Breast epithelium (tissue), 4 donors: ENCODE results near the gene UBN2. TPM values are rescaled to one million over a fixed set of nuclear protein-coding genes. Genes with fewer than 3 reads are reported as not detected.

Source experiments
- DNase-seq, 2 donors: peaks; one replicate each; pipeline ENCODE4 v3.0.0-alpha.2; 2019; ENCODE audit warnings: low spot score in 2 of 2
- H3K27ac ChIP-seq, 2 donors: fragments of 200-600 bp; sonication (generic) in 1 of 2; one replicate each; pipeline ENCODE4 v1.5.1; 2016 to 2019; ENCODE audit warnings: mild to moderate bottlenecking in 1 of 2
- H3K27me3 ChIP-seq, 2 donors: fragments of 200-600 bp; sonication (generic) in 1 of 2; one replicate each; pipeline versions ENCODE4 v1.5.1 to v1.6.0; 2017 to 2019; ENCODE audit warnings: control low read depth in 1 of 2, mild to moderate bottlenecking in 1 of 2
- H3K36me3 ChIP-seq: fragments of 200-600 bp; one replicate; pipeline ENCODE4 v1.5.1; 2019
- H3K4me1 ChIP-seq, 2 donors: fragments of 200-600 bp; sonication (generic); one replicate each; pipeline ENCODE4 v1.5.1; 2016 to 2019; ENCODE audit warnings: control low read depth in 1 of 2
- H3K4me3 ChIP-seq, 3 donors: fragments of 200-600 bp; sonication (generic); 1 replicate in 2 of 3; 2 replicates in 1 of 3; pipeline ENCODE4 v1.5.1; 2016 to 2019; ENCODE audit warnings: mild to moderate bottlenecking in 3 of 3, moderate library complexity in 2 of 3
- H3K9me3 ChIP-seq, 2 donors: fragments of 200-600 bp; sonication (generic) in 1 of 2; one replicate each; pipeline ENCODE4 v1.5.1; 2016 to 2019; ENCODE audit warnings: control low read depth in 1 of 2
- CTCF ChIP-seq, 3 donors: fragments of 450-650 bp; IDR thresholded peaks; one replicate each; pipeline ENCODE4 v1.5.1; 2016 to 2017; ENCODE audit warnings: antibody characterized with exemption in 3 of 3, mild to moderate bottlenecking in 3 of 3, moderate library complexity in 3 of 3
- POLR2A ChIP-seq: fragments of 450-650 bp; IDR thresholded peaks from one replicate; pipeline ENCODE4 v1.6.1; 2016; ENCODE audit warnings: antibody characterized with exemption, mild to moderate bottlenecking, moderate library complexity
- POLR2AphosphoS5 ChIP-seq, 3 donors: sonication (generic); formaldehyde crosslinking; IDR thresholded peaks; one replicate each; pipeline ENCODE4 v1.6.1; 2017; ENCODE audit warnings: antibody characterized with exemption in 3 of 3
- intact Hi-C: fragments of 100-400 bp; cut with DNase I; formaldehyde crosslinking; loops from one replicate; pipeline ENCODE4 v1.15.1; 2023; ENCODE audit warnings: low total_unique reads
- total RNA-seq, 3 donors: library from RNA; depleted of rRNA; stranded (reverse); fragments of >200 nt; gene quantifications; one replicate each; pipeline ENCODE4 v1.1.0, GENCODE V29; 2016

Gene UBN2
- total RNA-seq, 3 donors from 2014 or later, result 12.8 to 26.8 (median 20.0) TPM

- TF ChIP-seq POLR2AphosphoS5 (IDR thresholded peaks at IDR 0.05) (no peak), POLR2A (no peak), CTCF (IDR thresholded peaks at IDR 0.05) (no peak)
- Histone ChIP-seq H3K36me3 (no peaks in the 10 kb centered on the region), H3K4me3 (no peak overlapping the region)
These were observed 114.0 kb downstream of the UBN2 start for GRCh38 chr7:139345042-139345441.

GRCh38 chr7:139351027-139351426 lies 120.0 kb downstream of the UBN2 start:
- TF ChIP-seq POLR2AphosphoS5 (IDR thresholded peaks at IDR 0.05) (no peak), POLR2A (no peak), CTCF (IDR thresholded peaks at IDR 0.05) (no peak)
- Histone ChIP-seq H3K36me3 (no peaks in the 10 kb centered on the region), H3K4me3 (no peak overlapping the region), H3K9me3 (no peaks in the 10 kb centered on the region), H3K27me3 (no peaks in the 10 kb centered on the region), H3K4me1 (no peaks in the 10 kb centered on the region), H3K27ac (no peak overlapping the region)
- DNase-seq, result no peak
- intact Hi-C loops, result no loop called here

More at GRCh38 chr7:139345042-139345441, 114.0 kb downstream of the UBN2 start:
- H3K27ac ChIP-seq, result no peak overlapping the region
- intact Hi-C loops, result no loop called here
- peaks cover 3 to 7% of the 10 kb centered on the region in 2 donors for H3K4me1 ChIP-seq
- H3K9me3 ChIP-seq, result no peaks in the 10 kb centered on the region
- no peak for DNase-seq
- no peaks in the 10 kb centered on the region for H3K27me3 ChIP-seq

GRCh38 chr7:139354729-139355128 lies 123.7 kb downstream of the UBN2 start:
- DNase-seq, result no peak
- no peaks in the 10 kb centered on the region for H3K9me3 ChIP-seq
- no peaks in the 10 kb centered on the region for H3K4me1 ChIP-seq
- H3K36me3 ChIP-seq, result no peaks in the 10 kb centered on the region
- H3K27me3 ChIP-seq, result no peaks in the 10 kb centered on the region
- no peak overlapping the region for H3K27ac ChIP-seq
- intact Hi-C loops, result no loop called here
- TF ChIP-seq POLR2AphosphoS5 (IDR thresholded peaks at IDR 0.05), result no peak
- no peak for TF ChIP-seq POLR2A
- TF ChIP-seq CTCF (IDR thresholded peaks at IDR 0.05), result no peak
- H3K4me3 ChIP-seq, result no peak overlapping the region

GRCh38 chr7:139355320-139355719 lies 124.3 kb downstream of the UBN2 start:
- intact Hi-C loops, result no loop called here
- H3K9me3 ChIP-seq, result no peaks in the 10 kb centered on the region
- TF ChIP-seq POLR2A, result no peak
- no peak for TF ChIP-seq CTCF (IDR thresholded peaks at IDR 0.05)
- TF ChIP-seq POLR2AphosphoS5 (IDR thresholded peaks at IDR 0.05), result no peak
- H3K36me3 ChIP-seq, result no peaks in the 10 kb centered on the region
- no peaks in the 10 kb centered on the region for H3K27me3 ChIP-seq
- H3K4me1 ChIP-seq, result no peaks in the 10 kb centered on the region
- no peak overlapping the region for H3K4me3 ChIP-seq
- no peak for DNase-seq
- H3K27ac ChIP-seq, result no peak overlapping the region

Other genes with a start within 250 kb of the UBN2 start
- 1 to 10 TPM; 1.8 to 3.9 (median 2.8) TPM for gene KIAA1549, start 249.8 kb upstream of the UBN2 start, total RNA-seq
- gene ZC3HAV1L, start 195.2 kb upstream of the UBN2 start, total RNA-seq, result 10 to 100 TPM; 12.5 to 24.9 (median 19.3) TPM
- 10 to 100 TPM; 22.1 to 41.3 (median 37.7) TPM for gene ZC3HAV1, start 121.5 kb upstream of the UBN2 start, total RNA-seq
- 10 to 100 TPM; 12.5 to 13.9 (median 13.5) TPM for gene FMC1, start 110.1 kb downstream of the UBN2 start, total RNA-seq
- 100 to 1,000 TPM in 1 of 3 donors, 10 to 100 TPM in 2; 77.3 to 108 (median 89.8) TPM for gene LUC7L2, start 128.7 kb downstream of the UBN2 start, total RNA-seq